ENCODE data around the gene GNPDA1.
A peak's percentile ranks its signal among the peaks of the same experiment; 100 is the strongest.
"Not testable (repeated sequence)": the region's sequence is repeated elsewhere in the genome, so short reads cannot be mapped to it uniquely, and the experiment has no call there.

The GNPDA1 gene

GRCh38 chr5:142055301-142055700, 42.5 kb upstream of the GNPDA1 start:
- H3K36me3 ChIP-seq (ENCODE audit: low read depth), result no peaks in the 10 kb centered on the region
- no peak for ATAC-seq (ENCODE audit: low read depth)
- TF ChIP-seq CTCF (IDR thresholded peaks at IDR 0.05; ENCODE audit: poor library complexity, severe bottlenecking), result no peak
- no peak for DNase-seq (ENCODE audit: low spot score)
- H3K27me3 ChIP-seq (ENCODE audit: insufficient read depth, poor library complexity, severe bottlenecking), result no peaks in the 10 kb centered on the region
- H3K27ac ChIP-seq (ENCODE audit: poor library complexity, severe bottlenecking), result no peak overlapping the region
- peaks cover 26% of the 10 kb centered on the region for H3K4me1 ChIP-seq (ENCODE audit: insufficient read depth, poor library complexity, severe bottlenecking)
- no peak overlapping the region for H3K4me3 ChIP-seq (ENCODE audit: severe bottlenecking)
- no peaks in the 10 kb centered on the region for H3K9me3 ChIP-seq (ENCODE audit: severe bottlenecking)

GRCh38 chr5:142053426-142054151, 40.8 kb upstream of the GNPDA1 start:
- Histone ChIP-seq H3K27me3 (ENCODE audit: insufficient read depth, poor library complexity, severe bottlenecking) (no peaks in the 10 kb centered on the region), H3K4me1 (ENCODE audit: insufficient read depth, poor library complexity, severe bottlenecking) (peaks cover 21% of the 10 kb centered on the region), H3K4me3 (ENCODE audit: severe bottlenecking) (no peak overlapping the region), H3K9me3 (ENCODE audit: severe bottlenecking) (no peaks in the 10 kb centered on the region), H3K27ac (ENCODE audit: poor library complexity, severe bottlenecking) (no peak overlapping the region), H3K36me3 (ENCODE audit: low read depth) (no peaks in the 10 kb centered on the region)
- ATAC-seq (ENCODE audit: low read depth), result peak; percentile 33
- no peak for TF ChIP-seq CTCF (IDR thresholded peaks at IDR 0.05; ENCODE audit: poor library complexity, severe bottlenecking)
- no peak for DNase-seq (ENCODE audit: low spot score)

- H3K9me3 ChIP-seq (ENCODE audit: severe bottlenecking); H3K27ac ChIP-seq (ENCODE audit: poor library complexity, severe bottlenecking); H3K27me3 ChIP-seq (ENCODE audit: insufficient read depth, poor library complexity, severe bottlenecking); ATAC-seq (ENCODE audit: low read depth); H3K4me1 ChIP-seq (ENCODE audit: insufficient read depth, poor library complexity, severe bottlenecking); DNase-seq (ENCODE audit: low spot score); H3K4me3 ChIP-seq (ENCODE audit: severe bottlenecking); H3K36me3 ChIP-seq (ENCODE audit: low read depth): not testable (repeated sequence)
Observed at GRCh38 chr5:142052026-142052425, 39.2 kb upstream of the GNPDA1 start.

GRCh38 chr5:142048272-142048671, 35.4 kb upstream of the GNPDA1 start:
- DNase-seq (ENCODE audit: low spot score), result no peak
- ATAC-seq (ENCODE audit: low read depth), result no peak

GRCh38 chr5:142046191-142046590, 33.4 kb upstream of the GNPDA1 start:
- TF ChIP-seq CTCF (IDR thresholded peaks at IDR 0.05; ENCODE audit: poor library complexity, severe bottlenecking), result no peak
- no peak for ATAC-seq (ENCODE audit: low read depth)
- Histone ChIP-seq H3K4me1 (ENCODE audit: insufficient read depth, poor library complexity, severe bottlenecking) (no peaks in the 10 kb centered on the region), H3K36me3 (ENCODE audit: low read depth) (no peaks in the 10 kb centered on the region), H3K4me3 (ENCODE audit: severe bottlenecking) (no peak overlapping the region), H3K9me3 (ENCODE audit: severe bottlenecking) (no peaks in the 10 kb centered on the region), H3K27ac (ENCODE audit: poor library complexity, severe bottlenecking) (no peak overlapping the region), H3K27me3 (ENCODE audit: insufficient read depth, poor library complexity, severe bottlenecking) (no peaks in the 10 kb centered on the region)
- DNase-seq (ENCODE audit: low spot score), result no peak

More at GRCh38 chr5:142048272-142048671, 35.4 kb upstream of the GNPDA1 start:
- no peaks in the 10 kb centered on the region for H3K27me3 ChIP-seq (ENCODE audit: insufficient read depth, poor library complexity, severe bottlenecking)
- H3K36me3 ChIP-seq (ENCODE audit: low read depth), result no peaks in the 10 kb centered on the region
- no peak overlapping the region for H3K4me3 ChIP-seq (ENCODE audit: severe bottlenecking)
- H3K4me1 ChIP-seq (ENCODE audit: insufficient read depth, poor library complexity, severe bottlenecking), result peaks cover 3% of the 10 kb centered on the region
- H3K9me3 ChIP-seq (ENCODE audit: severe bottlenecking), result no peaks in the 10 kb centered on the region
- TF ChIP-seq CTCF (IDR thresholded peaks at IDR 0.05; ENCODE audit: poor library complexity, severe bottlenecking), result peak; percentile 26
- no peak overlapping the region for H3K27ac ChIP-seq (ENCODE audit: poor library complexity, severe bottlenecking)

GRCh38 chr5:142040881-142041280, 28.1 kb upstream of the GNPDA1 start:
- H3K36me3 ChIP-seq (ENCODE audit: low read depth); H3K9me3 ChIP-seq (ENCODE audit: severe bottlenecking); H3K27ac ChIP-seq (ENCODE audit: poor library complexity, severe bottlenecking); H3K4me3 ChIP-seq (ENCODE audit: severe bottlenecking); H3K4me1 ChIP-seq (ENCODE audit: insufficient read depth, poor library complexity, severe bottlenecking); ATAC-seq (ENCODE audit: low read depth); DNase-seq (ENCODE audit: low spot score); H3K27me3 ChIP-seq (ENCODE audit: insufficient read depth, poor library complexity, severe bottlenecking): not testable (repeated sequence)
